ENCODE results near the gene RGSL1. TPM values are rescaled to one million over a fixed set of nuclear protein-coding genes. Genes with fewer than 3 reads are reported as not detected.

The RGSL1 gene
- total RNA-seq, 4 donors from 2014 or later = 0.42 to 0.61 TPM; not detected in 2

GRCh38 chr1:182588500-182589396, 138.8 kb downstream of the RGSL1 start, which contains the start of gene RNASEL:
TSS of gene RNASEL (minus strand) at chr1:182589256. CDS start at chr1:182586806, 2,450 bp downstream.
- no peaks in the 10 kb centered on the region for H3K9me3 ChIP-seq
- peaks cover 10 to 34% (median 13%) of the 10 kb centered on the region in 3 donors for H3K4me1 ChIP-seq
- peaks cover 0 to 13% (median 0%) of the 10 kb centered on the region in 3 donors for H3K36me3 ChIP-seq
- DNase-seq = no peak
- no peaks in the 10 kb centered on the region for H3K27me3 ChIP-seq
- intact Hi-C loops (cut with DNase I) = no loop called here
- no peak for TF ChIP-seq CTCF (IDR thresholded peaks at IDR 0.05)
- peak in 1 of 4 donors; percentile 40 for TF ChIP-seq POLR2A (IDR thresholded peaks at IDR 0.05)
- WGBS, 2 donors = 3 to 4% methylated on average over 18 to 20 of the region's 20 CpGs
- H3K4me3 ChIP-seq = peak within 1 kb of the TSS; percentile 63 to 85 (median 74)
- H3K27ac ChIP-seq = peak within 1 kb of the TSS; percentile 94 to 97 (median 96)

GRCh38 chr1:182589520-182589919, 139.6 kb downstream of the RGSL1 start:
- Histone ChIP-seq H3K27ac (peak overlapping the region; percentile 94 to 97 (median 96)), H3K27me3 (no peaks in the 10 kb centered on the region), H3K4me1 (peaks cover 10 to 26% (median 10%) of the 10 kb centered on the region in 3 donors), H3K36me3 (peaks cover 0 to 10% (median 0%) of the 10 kb centered on the region in 3 donors), H3K9me3 (no peaks in the 10 kb centered on the region), H3K4me3 (peak overlapping the region; percentile 63 to 85 (median 74))
- DNase-seq = no peak
- intact Hi-C loops (cut with DNase I) = no loop called here
- TF ChIP-seq POLR2A (IDR thresholded peaks at IDR 0.05) = no peak
- no peak for TF ChIP-seq CTCF (IDR thresholded peaks at IDR 0.05)
- 76 to 87% methylated on average over 3 of the region's 3 CpGs for WGBS, 2 donors

GRCh38 chr1:182589931-182590330, 140.0 kb downstream of the RGSL1 start:
- no peak for DNase-seq
- TF ChIP-seq POLR2A (IDR thresholded peaks at IDR 0.05) (no peak), CTCF (IDR thresholded peaks at IDR 0.05) (no peak)
- Histone ChIP-seq H3K9me3 (no peaks in the 10 kb centered on the region), H3K27ac (peak overlapping the region in 1 of 4 donors; percentile 94), H3K4me1 (peaks cover 10 to 22% (median 10%) of the 10 kb centered on the region in 3 donors), H3K36me3 (peaks cover 0 to 10% (median 0%) of the 10 kb centered on the region in 3 donors), H3K4me3 (no peak overlapping the region), H3K27me3 (no peaks in the 10 kb centered on the region)
- intact Hi-C loops (cut with DNase I) = loop anchor here (10.0 kb wide), 1 partner anchor 505 kb away; no protein-coding TSS in a partner anchor
- WGBS, 2 donors = 88 to 92% methylated on average over 5 of the region's 5 CpGs

GRCh38 chr1:182595641-182596240, 145.8 kb downstream of the RGSL1 start:
- intact Hi-C loops (cut with DNase I) = loop anchor here (10.0 kb wide), 1 partner anchor 511 kb away; no protein-coding TSS in a partner anchor
- peak overlapping the region in 1 of 4 donors; percentile 41 for H3K27ac ChIP-seq
- peaks cover 0 to 11% (median 0%) of the 10 kb centered on the region in 3 donors for H3K4me1 ChIP-seq

More at GRCh38 chr1:182595641-182596240, 145.8 kb downstream of the RGSL1 start:
- TF ChIP-seq CTCF (IDR thresholded peaks at IDR 0.05) (peak; percentile 57 to 89 (median 83)), POLR2A (IDR thresholded peaks at IDR 0.05) (no peak)
- Histone ChIP-seq H3K27me3 (no peaks in the 10 kb centered on the region), H3K36me3 (peaks cover 0 to 14% (median 0%) of the 10 kb centered on the region in 3 donors), H3K4me3 (no peak overlapping the region), H3K9me3 (no peaks in the 10 kb centered on the region)
- DNase-seq = no peak
- 36 to 40% methylated on average over 4 of the region's 4 CpGs for WGBS, 2 donors
